ENCODE results near the gene C15orf62.
A peak's percentile ranks its signal among the peaks of the same experiment; 100 is the strongest.

C15orf62 gene

DNA sequence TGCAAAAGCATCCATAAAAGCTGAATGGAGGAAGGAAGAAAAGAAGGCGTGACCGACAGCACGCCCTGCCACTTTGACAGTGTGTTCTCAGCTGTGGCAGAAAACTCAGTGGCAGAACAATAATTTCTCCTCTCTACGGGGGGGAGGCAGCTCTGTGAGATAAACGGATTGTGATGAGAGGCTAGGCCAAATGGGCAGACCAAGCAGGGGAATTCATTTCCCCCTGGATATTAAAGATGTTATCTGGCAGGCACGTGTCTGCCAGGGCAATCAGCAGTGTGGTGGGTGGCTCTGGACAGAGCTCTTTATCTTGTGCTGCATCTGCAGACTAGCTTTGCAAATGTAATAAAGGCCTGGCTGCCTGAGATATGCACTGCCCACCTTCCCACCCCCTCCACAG lies 12.8 kb upstream of the C15orf62 start:
- no peak for DNase-seq (ENCODE audit: low spot score)

DNA sequence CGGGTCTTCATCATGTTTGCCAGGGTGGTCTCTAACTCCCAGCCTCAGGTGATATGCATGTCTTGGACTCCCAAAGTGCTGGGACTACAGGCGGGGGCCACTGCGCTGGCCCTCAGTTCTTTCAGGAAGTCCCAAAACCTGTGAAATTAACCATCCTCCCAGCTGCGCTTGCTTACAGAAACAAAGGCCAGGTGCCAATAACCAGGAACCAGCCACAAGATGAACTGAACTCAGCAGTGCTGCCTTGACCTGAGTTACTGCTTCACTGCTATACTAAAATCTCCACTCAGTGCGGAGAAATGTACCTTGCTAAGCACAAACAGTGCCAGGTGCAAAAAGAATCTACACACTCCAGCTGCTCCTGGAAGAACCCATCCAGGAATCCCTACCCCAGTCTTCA lies 9.8 kb upstream of the C15orf62 start:
- no peak for DNase-seq (ENCODE audit: low spot score)

- peak; percentile 50 for DNase-seq (ENCODE audit: low spot score)
These were observed 6.6 kb upstream of the C15orf62 start for GRCh38 chr15:40762919-40763800.

- peak; percentile 86 for DNase-seq (ENCODE audit: low spot score)
These were observed 5.8 kb upstream of the C15orf62 start, which contains the start of gene GCHFR for GRCh38 chr15:40763801-40764628. Gene GCHFR (plus strand): TSS chr15:40764068. CDS start chr15:40764181, 113 bp downstream.

GRCh38 chr15:40764629-40765103 lies 5.1 kb upstream of the C15orf62 start:
- DNase-seq (ENCODE audit: low spot score) = no peak

DNA sequence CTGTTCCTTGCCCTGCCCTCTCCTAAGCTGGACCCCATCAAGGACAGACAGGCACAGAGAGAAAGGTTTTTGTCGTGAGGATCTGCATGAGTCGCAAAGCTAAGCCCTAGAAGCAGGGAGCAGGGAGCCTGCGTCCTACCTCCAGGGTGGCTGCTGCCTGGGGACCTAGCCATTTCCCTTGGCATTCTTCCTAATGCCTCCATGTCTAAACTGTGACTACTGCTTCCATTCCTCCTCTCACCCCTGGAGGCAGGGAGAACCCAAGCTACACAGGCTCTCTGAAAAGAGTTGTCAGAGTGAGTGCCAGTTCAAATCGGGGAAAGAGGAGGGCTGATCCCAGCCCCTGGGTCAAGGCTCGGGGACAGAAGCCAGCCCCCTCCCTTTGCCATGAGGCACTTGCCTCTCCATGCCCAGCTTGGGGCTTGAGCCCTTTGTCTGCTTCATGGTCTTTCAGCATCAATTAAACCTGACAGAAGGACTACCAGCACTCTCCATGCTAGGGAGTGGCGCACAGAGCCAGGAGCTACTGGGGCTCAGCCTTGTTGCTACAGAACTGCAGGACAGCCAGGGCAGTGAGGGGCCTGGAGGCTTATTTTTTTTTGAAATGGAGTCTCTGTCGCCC lies 3.5 kb upstream of the C15orf62 start:
- DNase-seq (ENCODE audit: low spot score) = no peak

DNA sequence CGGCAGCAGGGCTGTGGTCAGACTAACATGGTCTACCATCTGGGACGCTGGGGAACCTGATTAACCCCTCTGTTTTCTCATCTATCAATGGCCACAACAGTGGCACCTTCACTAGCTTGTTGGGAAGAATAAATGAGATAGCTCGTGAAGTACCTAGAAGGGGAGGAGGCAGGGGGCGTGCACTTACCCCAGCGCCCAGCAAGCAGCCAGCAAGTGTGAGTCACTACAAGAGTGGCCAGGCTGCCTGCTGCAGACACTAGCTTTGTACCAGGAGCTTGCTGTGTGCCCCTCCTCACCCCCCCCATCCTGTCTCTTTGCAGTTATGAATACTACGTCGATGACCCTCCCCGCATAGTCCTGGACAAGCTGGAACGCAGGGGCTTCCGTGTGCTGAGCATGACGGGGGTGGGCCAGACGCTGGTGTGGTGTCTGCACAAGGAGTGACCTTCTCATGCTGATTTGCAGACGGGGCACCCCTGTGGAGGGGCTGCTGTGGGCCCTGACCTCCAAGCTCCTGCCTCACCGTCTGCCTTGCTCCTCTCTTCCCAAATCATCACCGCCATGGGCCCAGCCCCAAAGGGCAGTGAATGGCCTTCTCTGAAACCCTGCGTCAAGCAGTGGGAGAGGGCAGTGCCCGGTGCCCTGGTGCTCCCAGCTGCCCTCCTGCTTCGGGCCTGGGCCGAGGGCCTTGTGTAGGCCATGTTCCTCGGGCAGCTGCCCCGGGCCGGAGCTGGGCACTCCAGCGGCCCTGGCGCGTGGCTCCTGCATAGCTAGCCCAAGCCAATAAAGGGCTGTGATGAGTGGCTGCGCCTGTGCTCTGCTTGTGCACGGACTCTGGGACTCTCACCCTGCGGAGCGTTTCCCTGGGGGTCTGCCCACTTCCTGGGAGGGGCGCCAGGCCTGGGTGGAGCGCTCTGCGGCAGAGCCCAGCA lies 2.6 kb upstream of the C15orf62 start:
- no peak for DNase-seq (ENCODE audit: low spot score)

DNA sequence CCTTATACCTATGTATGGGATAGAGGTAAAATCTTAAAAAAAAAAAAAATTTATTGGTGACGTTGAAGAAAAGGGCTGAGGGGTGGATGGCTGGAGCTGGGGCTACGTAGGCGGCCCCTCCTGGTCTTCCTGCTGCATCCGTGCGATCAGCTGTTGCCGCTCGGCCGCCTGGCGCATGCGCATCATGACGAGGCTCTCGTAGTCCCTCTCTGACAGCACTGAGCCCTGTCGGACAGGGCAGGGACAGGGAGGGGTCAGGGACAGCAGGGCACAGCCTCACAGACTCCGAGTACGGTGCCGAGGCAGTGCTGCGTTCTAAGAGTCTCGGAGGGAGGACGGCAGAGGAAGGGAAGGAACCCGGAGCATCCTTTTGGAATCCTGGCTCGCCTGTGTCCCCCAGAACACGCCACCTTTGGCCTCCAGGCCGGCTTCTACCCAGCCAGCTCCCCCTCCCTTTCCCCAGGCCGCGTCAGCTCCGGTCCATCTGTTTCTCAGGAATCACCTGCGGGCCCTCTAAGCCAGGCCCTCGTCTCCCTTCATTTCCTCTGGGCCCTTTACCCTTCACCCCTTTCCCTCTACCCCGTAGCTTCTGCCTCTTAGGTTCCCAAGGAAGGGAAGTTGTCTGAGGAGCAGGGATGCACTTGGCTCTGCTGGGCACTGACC lies 1.8 kb upstream of the C15orf62 start:
- DNase-seq (ENCODE audit: low spot score) = no peak

GRCh38 chr15:40768521-40769273 lies 1.1 kb upstream of the C15orf62 start:
- no peak for DNase-seq (ENCODE audit: low spot score)

DNA sequence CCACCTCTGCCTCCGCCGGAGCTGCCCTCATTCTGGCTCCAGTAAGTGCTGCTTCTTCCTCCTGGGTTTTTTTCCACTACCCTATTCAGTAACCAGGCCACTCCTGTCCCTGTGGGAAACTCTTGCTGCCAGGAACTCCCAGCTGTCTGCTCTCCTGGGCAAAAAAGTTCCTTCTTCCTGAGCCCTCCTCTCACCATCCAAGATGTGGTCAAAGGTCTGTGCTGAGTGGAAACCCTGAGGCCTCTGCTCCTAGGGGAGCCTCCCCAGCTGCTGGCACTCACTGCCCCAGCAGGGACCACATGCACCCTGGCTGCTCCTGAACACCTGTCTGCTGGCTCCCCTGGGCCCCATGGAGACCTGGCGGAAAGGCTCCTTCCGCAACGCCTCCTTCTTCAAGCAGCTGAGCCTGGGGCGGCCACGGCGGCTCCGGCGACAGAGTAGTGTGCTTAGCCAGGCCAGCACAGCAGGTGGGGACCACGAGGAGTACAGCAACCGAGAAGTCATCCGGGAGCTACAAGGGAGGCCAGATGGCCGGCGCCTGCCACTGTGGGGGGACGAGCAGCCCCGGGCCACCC lies 454 bp downstream of the C15orf62 start:
- no peak for DNase-seq (ENCODE audit: low spot score)

DNA sequence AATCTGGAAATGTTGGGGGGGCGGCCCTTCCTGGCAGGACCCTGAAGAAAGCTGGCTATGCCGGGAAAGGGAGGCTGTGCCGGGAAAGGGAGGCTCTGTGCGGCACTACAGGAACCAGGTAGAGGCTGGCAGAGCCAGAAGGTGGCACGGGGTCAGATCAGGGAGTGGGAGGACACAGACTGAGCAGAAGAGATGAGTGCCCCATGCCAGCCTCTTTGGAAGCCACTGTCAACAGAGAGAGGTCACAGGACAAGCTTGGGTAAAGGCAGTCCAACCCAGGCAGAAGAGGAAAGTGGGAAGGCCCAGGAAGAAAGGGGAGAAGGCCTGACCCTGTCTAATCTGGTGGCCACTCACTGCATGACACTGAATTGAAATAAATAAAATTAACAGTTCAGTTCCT lies 1.5 kb downstream of the C15orf62 start:
- no peak for DNase-seq (ENCODE audit: low spot score)

- DNase-seq (ENCODE audit: low spot score) = no peak
These were observed 2.2 kb downstream of the C15orf62 start for GRCh38 chr15:40772014-40772413.

- no peak for DNase-seq (ENCODE audit: low spot score)
These were observed 3.7 kb downstream of the C15orf62 start for GRCh38 chr15:40773496-40773895.

- DNase-seq (ENCODE audit: low spot score) = no peak
These were observed 4.1 kb downstream of the C15orf62 start for GRCh38 chr15:40773902-40774301.

GRCh38 chr15:40775007-40775406 lies 5.2 kb downstream of the C15orf62 start:
- no peak for DNase-seq (ENCODE audit: low spot score)

DNA sequence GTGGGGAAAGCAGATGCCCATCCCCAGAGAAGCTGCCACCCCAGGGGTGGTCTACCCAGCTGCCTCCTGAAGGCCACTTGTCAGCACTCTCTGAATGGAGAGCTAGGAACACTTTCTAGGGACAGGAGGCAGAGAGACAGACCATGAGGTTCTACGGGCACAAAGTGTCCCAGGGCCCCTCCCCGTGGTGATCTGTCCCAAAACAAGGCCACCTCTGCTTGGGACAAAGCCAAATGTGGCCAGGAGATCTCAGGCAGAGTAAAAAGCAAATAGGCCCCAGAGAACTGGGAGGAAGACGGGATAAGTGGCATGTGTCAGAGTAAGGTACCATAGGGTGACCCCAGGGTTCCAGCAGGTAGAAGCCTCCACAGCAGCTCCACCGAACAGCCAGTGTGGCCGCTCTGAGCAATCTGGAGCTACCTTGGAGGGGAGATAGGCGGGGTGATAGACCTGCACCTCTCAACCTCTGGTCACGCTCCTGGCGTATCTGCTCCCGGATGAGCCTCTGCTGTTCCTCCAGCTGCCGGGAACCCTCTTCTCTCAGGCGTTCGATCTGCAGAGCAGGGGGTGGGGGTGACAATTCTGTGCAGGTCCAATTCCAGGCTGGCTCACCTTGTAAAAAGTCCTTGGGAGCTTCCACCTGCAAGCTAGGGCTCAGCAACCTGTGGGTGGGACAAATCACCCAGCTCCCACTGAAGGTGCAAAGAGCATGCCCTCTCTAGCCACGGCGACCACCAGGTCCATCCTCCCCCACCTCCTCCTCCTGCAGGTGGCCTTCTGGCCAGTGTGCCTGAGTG lies 6.2 kb downstream of the C15orf62 start:
- no peak for DNase-seq (ENCODE audit: low spot score)

- no peak for DNase-seq (ENCODE audit: low spot score)
These were observed 6.9 kb downstream of the C15orf62 start for GRCh38 chr15:40776537-40777141.

- no peak for DNase-seq (ENCODE audit: low spot score)
These were observed 12.9 kb downstream of the C15orf62 start for GRCh38 chr15:40782609-40783227.

Data from hepatic stellate cell (primary cell).